NCI-H1105 treated with DMSO at 0.1 percent for 48 hours (cell line): Measurements from ENCODE around the gene OR2G6.
"Not testable (repeated sequence)": the region's sequence is repeated elsewhere in the genome, so short reads cannot be mapped to it uniquely, and the experiment has no call there.

Experiments
- DNase-seq: peaks from one replicate; lab custom pipeline; 2025; lab: John Stamatoyannopoulos, UW

Gene OR2G6

GRCh38 chr1:248507773-248508172 lies at the start of gene OR2G6:
Gene OR2G6 (plus strand): TSS chr1:248508073. CDS start chr1:248521647, 13,574 bp downstream.
- DNase-seq, result not testable (repeated sequence)

- DNase-seq, result not testable (repeated sequence)
These were observed 48.8 kb upstream of the OR2G6 start for GRCh38 chr1:248459117-248459516.

- no peak for DNase-seq
These were observed 36.7 kb upstream of the OR2G6 start for GRCh38 chr1:248471154-248471553.

GRCh38 chr1:248472111-248472510 lies 35.8 kb upstream of the OR2G6 start:
- DNase-seq, result not testable (repeated sequence)

GRCh38 chr1:248473051-248473450 lies 34.8 kb upstream of the OR2G6 start, which contains the start of gene OR2T3:
Gene OR2T3 (plus strand): TSS chr1:248473351. CDS start chr1:248473351, 0 bp downstream.
- DNase-seq, result not testable (repeated sequence)

- DNase-seq, result not testable (repeated sequence)
These were observed 32.2 kb upstream of the OR2G6 start for GRCh38 chr1:248475660-248476059.

GRCh38 chr1:248481686-248482579 lies 25.9 kb upstream of the OR2G6 start:
- DNase-seq, result not testable (repeated sequence)

DNA sequence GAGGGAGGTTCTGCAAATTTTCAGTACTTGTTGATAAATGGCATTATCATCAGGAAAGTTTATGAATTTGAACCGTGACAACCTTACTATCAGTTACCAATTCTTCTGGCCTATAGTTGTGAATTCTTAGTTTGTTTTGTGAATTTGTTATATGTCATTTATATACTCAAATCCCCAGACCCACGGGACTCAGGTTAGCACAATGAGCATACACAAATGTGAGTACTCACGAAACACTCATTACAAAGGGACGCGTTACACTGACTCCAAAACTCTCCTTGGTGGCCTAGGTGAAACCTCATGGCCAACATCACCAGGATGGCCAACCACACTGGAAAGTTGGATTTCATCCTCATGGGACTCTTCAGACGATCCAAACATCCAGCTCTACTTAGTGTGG lies 19.6 kb upstream of the OR2G6 start, which contains the start of gene OR2T5:
Gene OR2T5, plus strand, starts transcription at position 301 of the 400 bp plus-strand sequence. Its CDS starts 0 bp downstream, at position 301.
- DNase-seq, result not testable (repeated sequence)

- not testable (repeated sequence) for DNase-seq
These were observed 11.2 kb upstream of the OR2G6 start for GRCh38 chr1:248496661-248497060.

DNA sequence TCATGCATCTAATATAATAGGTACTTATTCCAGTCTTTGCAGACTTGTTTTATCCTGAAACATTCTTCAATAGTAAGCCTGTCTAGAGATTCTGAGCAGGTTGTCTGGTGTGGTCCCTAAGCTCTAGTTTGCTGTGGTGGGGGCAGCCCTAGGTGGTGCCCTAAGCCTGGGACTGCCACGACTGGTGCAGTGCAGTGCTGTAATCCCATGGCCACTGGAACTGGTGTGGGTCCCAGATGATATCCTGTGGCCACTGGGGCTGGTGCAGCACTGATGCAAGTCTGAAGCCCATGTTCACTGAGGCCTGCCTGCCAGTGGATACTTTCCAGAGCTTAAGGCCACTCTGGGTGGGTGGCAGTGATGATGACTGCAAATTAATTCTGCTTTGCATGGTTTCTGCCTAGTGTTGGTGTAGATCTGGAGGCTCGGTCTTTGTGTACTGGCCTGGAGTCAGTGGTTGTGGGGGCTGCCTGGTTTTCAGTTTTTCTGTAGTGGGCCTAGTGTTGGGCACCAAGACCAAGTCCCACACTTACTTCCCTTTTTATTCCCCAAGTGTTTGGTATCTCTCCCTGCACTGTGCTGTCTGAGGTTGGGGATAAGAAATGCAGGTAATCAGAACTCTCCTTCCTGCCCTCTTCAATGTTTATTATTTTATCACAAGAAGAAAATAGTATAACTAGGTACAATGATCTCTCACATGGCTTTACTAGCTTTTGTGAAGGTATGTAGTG lies 7.4 kb upstream of the OR2G6 start:
- not testable (repeated sequence) for DNase-seq

- DNase-seq, result not testable (repeated sequence)
These were observed 2.3 kb downstream of the OR2G6 start for GRCh38 chr1:248510217-248510616.

DNA sequence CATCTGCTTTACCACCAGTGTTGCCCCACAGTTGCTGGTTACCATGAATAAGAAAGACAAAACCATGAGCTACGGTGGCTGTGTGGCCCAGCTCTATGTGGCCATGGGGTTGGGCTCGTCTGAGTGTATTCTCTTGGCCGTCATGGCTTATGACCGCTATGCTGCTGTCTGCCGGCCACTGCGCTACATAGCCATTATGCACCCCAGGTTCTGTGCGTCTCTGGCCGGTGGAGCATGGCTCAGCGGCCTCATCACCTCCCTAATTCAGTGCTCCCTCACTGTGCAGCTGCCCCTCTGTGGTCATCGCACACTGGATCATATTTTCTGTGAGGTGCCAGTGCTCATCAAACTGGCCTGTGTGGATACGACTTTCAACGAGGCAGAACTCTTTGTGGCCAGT lies 14.0 kb downstream of the OR2G6 start:
- no peak for DNase-seq

DNA sequence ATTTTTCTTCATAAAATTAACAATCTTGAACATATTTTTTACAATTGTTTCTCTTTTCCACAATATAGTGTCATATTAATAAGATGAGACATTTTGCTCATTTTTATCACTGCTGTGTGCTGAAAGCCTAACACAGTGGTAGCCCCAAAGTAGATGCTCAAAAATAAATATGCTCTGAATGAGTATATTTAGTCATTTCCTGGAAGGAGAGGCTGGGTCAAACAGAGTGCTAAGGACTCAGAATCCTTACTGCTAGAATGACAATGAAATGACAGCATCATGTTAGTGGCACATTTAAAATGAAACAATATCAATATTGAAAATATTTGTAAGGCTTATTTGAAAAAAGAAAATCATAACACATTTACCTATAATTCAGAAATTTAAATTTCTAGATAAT lies 29.6 kb downstream of the OR2G6 start:
- DNase-seq, result not testable (repeated sequence)

- not testable (repeated sequence) for DNase-seq
These were observed 39.5 kb downstream of the OR2G6 start for GRCh38 chr1:248547383-248547782.

DNA sequence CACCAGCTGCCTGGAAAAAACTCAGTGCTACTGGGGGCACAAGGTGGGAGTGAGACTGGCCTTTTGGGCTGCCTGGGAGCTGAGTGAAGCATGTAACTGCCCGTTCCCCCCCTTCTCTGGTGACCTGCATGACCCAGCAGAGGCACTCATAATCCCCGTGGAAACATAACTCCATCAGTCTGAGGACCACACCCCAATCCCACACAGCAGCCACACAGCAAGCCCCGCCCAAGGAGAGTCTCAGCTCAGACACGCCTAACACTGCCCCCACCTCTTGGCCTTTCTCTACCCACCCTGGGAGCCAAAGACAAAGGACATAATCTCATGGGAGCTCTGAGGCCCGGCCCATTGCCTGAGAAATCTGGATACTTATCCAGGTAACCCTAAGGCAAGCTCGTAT lies 43.2 kb downstream of the OR2G6 start:
- DNase-seq, result not testable (repeated sequence)

GRCh38 chr1:248562672-248563071 lies 54.8 kb downstream of the OR2G6 start, which contains the start of gene OR2T29:
Gene OR2T29 (minus strand): TSS chr1:248562772. CDS start chr1:248559491, 3,281 bp downstream.
- not testable (repeated sequence) for DNase-seq

DNA sequence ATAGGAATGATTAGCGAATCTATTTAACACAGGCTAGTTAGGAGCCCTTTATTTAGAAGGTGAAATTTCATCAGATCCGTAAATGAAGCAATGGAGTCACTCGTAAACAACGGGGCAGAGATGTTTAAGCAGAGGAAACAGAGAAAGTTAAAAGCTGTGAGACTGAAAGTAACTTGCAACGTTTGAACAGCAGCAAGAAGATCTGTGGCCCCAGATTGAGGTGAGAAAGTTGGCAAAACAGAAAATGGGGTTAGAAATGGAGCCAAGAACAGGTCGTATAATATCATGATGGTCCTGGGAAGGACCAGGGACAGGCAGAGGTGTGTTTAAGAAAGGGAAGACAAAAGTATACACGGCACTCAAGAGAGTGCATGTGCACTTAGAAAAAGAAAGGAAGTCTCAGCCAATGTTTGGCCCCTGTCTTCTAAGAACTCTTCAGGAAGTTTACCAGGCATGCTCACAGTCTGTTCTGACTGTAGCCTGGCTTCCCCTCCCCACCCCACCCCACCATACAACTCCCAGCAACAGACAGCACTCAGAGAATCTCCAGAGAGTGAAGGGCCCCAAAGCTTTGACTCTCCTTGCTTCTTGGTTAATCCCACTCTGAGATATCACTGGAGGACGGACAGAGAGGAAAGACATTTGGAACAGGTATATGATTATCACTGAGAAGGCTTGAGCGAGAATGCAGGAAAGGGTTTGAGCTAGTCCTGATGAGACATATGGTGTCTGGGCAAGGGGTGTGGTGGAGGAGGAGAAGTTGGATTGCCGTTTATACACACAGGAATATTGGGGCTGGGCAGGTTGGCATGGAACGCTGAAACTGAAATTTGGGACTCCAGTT lies 57.9 kb downstream of the OR2G6 start:
- not testable (repeated sequence) for DNase-seq

DNA sequence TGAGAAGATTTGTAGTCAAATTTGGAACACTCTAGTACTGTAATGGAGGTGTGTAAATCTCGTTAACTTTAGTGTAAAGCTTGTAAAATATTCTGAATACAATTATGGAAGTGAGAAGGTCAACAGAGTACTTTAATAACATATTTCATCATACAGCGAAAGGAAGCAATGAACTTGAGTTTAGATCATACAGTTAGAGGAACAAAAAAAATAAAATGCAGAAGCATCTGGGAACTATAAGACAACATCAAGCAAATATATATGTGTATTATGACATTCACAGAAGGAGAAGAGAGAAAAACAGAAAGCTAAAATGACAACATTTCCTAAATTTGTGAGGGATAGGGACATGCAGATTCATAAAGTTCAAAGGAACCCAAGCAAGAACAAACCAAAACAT lies 61.2 kb downstream of the OR2G6 start:
- DNase-seq, result not testable (repeated sequence)

- not testable (repeated sequence) for DNase-seq
These were observed 62.9 kb downstream of the OR2G6 start for GRCh38 chr1:248570811-248571210.

DNA sequence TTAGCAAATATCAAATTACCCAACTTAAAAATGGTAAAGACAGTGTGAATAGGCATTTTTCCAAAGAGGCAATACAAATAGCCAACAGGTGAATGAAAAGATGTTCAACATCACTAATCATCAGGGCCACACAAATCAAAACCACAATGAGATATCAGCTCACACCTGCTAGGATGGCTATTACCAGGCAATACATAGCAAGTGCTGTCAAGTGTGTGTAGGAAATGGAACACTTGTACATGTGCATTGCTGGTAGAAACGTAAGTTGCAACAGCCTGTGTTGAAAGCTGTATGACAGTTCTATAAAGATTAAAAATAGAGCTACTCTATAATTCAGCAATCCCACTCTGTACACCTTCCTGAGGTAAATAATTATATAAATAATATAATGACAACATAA lies 64.2 kb downstream of the OR2G6 start:
- DNase-seq, result not testable (repeated sequence)

GRCh38 chr1:248573856-248574255 lies 66.0 kb downstream of the OR2G6 start:
- DNase-seq, result not testable (repeated sequence)
